ENCODE data around the gene HHIPL1. TPM values are rescaled to one million over a fixed set of nuclear protein-coding genes. Genes with fewer than 3 reads are reported as not detected.

Gene HHIPL1
- total RNA-seq, 1 experiment from 2014 or later, result 2.6 TPM

DNA sequence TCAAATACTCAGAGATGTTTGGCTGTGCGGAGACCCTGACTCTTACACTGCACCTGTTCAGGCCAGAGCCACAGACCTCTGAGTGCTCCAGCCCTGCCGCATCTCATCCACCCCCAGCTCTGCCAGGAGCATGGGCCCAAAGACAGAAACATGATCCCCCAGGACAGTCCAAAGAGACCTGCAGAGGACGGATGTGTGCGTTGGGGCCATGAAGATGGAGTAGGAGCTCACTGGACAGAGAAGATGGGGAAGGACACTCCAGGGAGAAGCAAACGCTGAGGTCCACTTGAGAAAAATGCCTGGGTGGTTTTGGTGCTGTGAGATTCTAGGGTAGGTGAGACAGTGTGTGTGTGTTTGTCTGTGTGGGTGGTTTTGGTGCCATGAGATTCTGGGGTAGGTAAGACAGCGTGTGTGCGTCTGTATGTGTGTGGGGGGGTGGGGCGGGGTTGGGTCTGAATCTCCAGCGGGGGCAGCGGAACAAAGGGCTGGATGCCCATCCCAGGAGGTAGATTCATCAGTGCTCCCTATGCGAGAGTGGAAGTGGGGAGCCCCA lies 818 bp upstream of the HHIPL1 start:
- Mint-ChIP-seq H3K4me3 (peak overlapping the region; percentile 55 to 69; a peak in 3 of 5 replicates), H3K27me3 (ENCODE audit: low read depth) (peaks cover 34% of the 10 kb centered on the region), H3K9me3 (no peaks in the 10 kb centered on the region), H3K4me1 (peaks cover 6 to 13% of the 10 kb centered on the region in 2 experiments), H3K27ac (no peak overlapping the region), H3K36me3 (ENCODE audit: insufficient read depth in 1 of 3, low read depth in 3 of 3) (no peaks in the 10 kb centered on the region)
- TF ChIP-seq, protein P1, sequence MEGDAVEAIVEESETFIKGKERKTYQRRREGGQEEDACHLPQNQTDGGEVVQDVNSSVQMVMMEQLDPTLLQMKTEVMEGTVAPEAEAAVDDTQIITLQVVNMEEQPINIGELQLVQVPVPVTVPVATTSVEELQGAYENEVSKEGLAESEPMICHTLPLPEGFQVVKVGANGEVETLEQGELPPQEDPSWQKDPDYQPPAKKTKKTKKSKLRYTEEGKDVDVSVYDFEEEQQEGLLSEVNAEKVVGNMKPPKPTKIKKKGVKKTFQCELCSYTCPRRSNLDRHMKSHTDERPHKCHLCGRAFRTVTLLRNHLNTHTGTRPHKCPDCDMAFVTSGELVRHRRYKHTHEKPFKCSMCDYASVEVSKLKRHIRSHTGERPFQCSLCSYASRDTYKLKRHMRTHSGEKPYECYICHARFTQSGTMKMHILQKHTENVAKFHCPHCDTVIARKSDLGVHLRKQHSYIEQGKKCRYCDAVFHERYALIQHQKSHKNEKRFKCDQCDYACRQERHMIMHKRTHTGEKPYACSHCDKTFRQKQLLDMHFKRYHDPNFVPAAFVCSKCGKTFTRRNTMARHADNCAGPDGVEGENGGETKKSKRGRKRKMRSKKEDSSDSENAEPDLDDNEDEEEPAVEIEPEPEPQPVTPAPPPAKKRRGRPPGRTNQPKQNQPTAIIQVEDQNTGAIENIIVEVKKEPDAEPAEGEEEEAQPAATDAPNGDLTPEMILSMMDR (conservative IDR thresholded peaks at IDR 0.05), result no peak
- Histone ChIP-seq H3K56ac (ENCODE audit: insufficient read length, low read depth, low read length) (no peak overlapping the region), H3K4ac (ENCODE audit: low read depth, low read length) (no peak overlapping the region), H2BK120ac (ENCODE audit: low read depth, low read length, poor library complexity, severe bottlenecking) (no peak overlapping the region), H2AK5ac (ENCODE audit: insufficient read length, low read length) (no peak overlapping the region), H2BK20ac (ENCODE audit: low read depth, low read length, poor library complexity, severe bottlenecking) (no peak overlapping the region), H4K20me1 (ENCODE audit: control insufficient read depth, insufficient read depth, insufficient read length) (no peaks in the 10 kb centered on the region), H2BK12ac (ENCODE audit: insufficient read length, low read depth, low read length) (no peak overlapping the region), H3K27me3 (ENCODE audit: insufficient read depth, low read length) (no peaks in the 10 kb centered on the region; the same call in 1 of the 2 replicates), H3K9me3 (ENCODE audit: control insufficient read depth, low read depth, low read length) (no peaks in the 10 kb centered on the region), H3K4me1 (ENCODE audit: insufficient read depth, low read length) (no peaks in the 10 kb centered on the region), H3K9ac (ENCODE audit: extremely low read depth, insufficient read length, low read length) (no peak overlapping the region), H2BK15ac (ENCODE audit: low read depth, low read length) (no peak overlapping the region), H4K5ac (ENCODE audit: insufficient read length, low read depth, low read length) (no peak overlapping the region), H3K23ac (ENCODE audit: insufficient read length, low read depth, low read length) (no peak overlapping the region), H3K79me2 (ENCODE audit: insufficient read depth, low read length) (no peaks in the 10 kb centered on the region), H3K27ac (ENCODE audit: insufficient read length, low read depth, low read length) (no peak overlapping the region), H4K91ac (ENCODE audit: insufficient read length, low read depth, low read length) (no peak overlapping the region), H4K8ac (replicated peaks; ENCODE audit: insufficient read length, low read depth, low read length) (no peak overlapping the region), H3K4me2 (ENCODE audit: insufficient read depth, insufficient read length, low read length) (peak overlapping the region; percentile 42), H3T11ph (ENCODE audit: low read length) (no peak overlapping the region), H3K14ac (ENCODE audit: insufficient read depth, low read length) (no peak overlapping the region), H3K79me1 (ENCODE audit: insufficient read depth, low read depth, low read length, poor library complexity, severe bottlenecking) (no peaks in the 10 kb centered on the region), H3K18ac (ENCODE audit: insufficient read length, low read depth, low read length) (no peak overlapping the region), H2AFZ (ENCODE audit: low read length) (no peak overlapping the region), H3K23me2 (ENCODE audit: insufficient read length, low read depth, low read length, poor library complexity, severe bottlenecking) (peaks cover 4% of the 10 kb centered on the region), H2BK5ac (ENCODE audit: insufficient read length, low read length) (no peak overlapping the region)
- no peak for DNase-seq
- no CpG with 5 or more reads among the region's 11 CpGs for WGBS (ENCODE audit: extremely low coverage, insufficient read length, low lambda C conversion rate)

All from H9 (cell line).